ENCODE results near the gene NAA80.

The NAA80 gene

DNA sequence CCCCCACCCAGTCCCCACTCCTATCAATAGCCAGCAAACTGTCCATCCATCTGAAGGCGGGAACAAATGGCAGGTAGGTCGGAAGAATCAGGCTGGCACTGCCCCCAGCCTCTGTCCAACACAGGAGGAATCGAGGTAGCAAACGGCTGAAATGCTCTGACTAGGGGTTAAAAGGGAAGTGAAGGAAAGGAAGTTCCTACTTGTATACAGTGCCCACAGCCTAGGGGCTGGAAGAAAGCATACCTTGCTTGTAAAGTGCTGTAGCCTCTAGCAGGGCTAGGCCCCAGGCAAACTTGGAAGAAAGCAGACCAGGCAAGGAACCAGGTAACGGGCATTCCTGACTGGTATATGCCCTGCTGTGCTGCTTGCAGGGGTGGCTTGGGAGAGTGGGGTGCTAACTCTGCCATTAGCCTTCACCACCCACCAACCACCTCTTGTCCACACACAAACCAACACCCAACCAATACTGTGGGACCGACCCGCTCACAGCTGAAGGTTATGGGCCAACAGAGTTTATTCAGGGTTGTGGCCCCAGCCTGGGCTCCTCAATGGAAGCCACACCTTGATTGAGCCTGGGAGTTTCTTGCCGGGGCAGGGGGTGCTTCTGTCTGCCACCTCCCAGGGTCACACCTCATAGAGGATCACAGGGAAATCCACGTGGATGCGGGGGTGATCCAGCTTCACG lies 26.4 kb upstream of the NAA80 start:
- H3K9ac ChIP-seq = no peak overlapping the region
- TF ChIP-seq, protein P1, sequence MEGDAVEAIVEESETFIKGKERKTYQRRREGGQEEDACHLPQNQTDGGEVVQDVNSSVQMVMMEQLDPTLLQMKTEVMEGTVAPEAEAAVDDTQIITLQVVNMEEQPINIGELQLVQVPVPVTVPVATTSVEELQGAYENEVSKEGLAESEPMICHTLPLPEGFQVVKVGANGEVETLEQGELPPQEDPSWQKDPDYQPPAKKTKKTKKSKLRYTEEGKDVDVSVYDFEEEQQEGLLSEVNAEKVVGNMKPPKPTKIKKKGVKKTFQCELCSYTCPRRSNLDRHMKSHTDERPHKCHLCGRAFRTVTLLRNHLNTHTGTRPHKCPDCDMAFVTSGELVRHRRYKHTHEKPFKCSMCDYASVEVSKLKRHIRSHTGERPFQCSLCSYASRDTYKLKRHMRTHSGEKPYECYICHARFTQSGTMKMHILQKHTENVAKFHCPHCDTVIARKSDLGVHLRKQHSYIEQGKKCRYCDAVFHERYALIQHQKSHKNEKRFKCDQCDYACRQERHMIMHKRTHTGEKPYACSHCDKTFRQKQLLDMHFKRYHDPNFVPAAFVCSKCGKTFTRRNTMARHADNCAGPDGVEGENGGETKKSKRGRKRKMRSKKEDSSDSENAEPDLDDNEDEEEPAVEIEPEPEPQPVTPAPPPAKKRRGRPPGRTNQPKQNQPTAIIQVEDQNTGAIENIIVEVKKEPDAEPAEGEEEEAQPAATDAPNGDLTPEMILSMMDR (IDR thresholded peaks at IDR 0.05) = no peak

DNA sequence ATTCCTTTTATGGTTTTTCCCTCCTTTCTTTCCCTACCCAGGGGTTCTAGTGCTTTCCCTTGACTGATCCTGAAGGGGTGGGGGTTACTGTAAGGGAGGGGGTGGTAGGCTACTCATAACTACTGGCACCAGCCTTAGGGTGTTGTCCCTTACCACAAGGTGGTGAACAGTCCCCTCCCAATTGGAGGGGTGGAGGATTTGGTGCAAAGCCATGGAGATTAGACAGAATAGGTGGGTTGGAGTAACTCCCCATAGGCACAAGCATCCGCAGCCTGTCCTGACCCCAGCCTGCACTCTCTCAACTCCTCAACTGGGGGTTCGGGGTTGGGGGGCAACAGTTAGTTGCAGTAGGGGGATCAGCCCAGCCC lies 25.9 kb upstream of the NAA80 start:
- Histone ChIP-seq H3K27me3 (ENCODE audit: control insufficient read depth, insufficient read depth, low read length) (no peaks in the 10 kb centered on the region), H2AFZ (no peak overlapping the region), H3K4me1 (peaks cover 26% of the 10 kb centered on the region), H3K36me3 (ENCODE audit: control insufficient read depth, insufficient read depth, low read length) (no peaks in the 10 kb centered on the region), H3K4me2 (ENCODE audit: low read length) (no peak overlapping the region), H3K27ac (no peak overlapping the region), H3K9me3 (ENCODE audit: control insufficient read depth, low read length) (no peaks in the 10 kb centered on the region), H3K4me3 (ENCODE audit: low read depth, low read length) (no peak overlapping the region), H3K9ac (no peak overlapping the region), H3K79me2 (peaks cover 12% of the 10 kb centered on the region)
- TF ChIP-seq, protein P1 (IDR thresholded peaks at IDR 0.05) = no peak

More for the DNA sequence above, 26.4 kb upstream of the NAA80 start:
- H3K4me3 ChIP-seq (ENCODE audit: low read depth, low read length) = no peak overlapping the region
- peaks cover 12% of the 10 kb centered on the region for H3K79me2 ChIP-seq
- no peak overlapping the region for H2AFZ ChIP-seq
- no peaks in the 10 kb centered on the region for H3K27me3 ChIP-seq (ENCODE audit: control insufficient read depth, insufficient read depth, low read length)
- no peak overlapping the region for H3K4me2 ChIP-seq (ENCODE audit: low read length)
- H3K27ac ChIP-seq = no peak overlapping the region
- no peaks in the 10 kb centered on the region for H3K9me3 ChIP-seq (ENCODE audit: control insufficient read depth, low read length)
- H3K4me1 ChIP-seq = peaks cover 21% of the 10 kb centered on the region
- no peaks in the 10 kb centered on the region for H3K36me3 ChIP-seq (ENCODE audit: control insufficient read depth, insufficient read depth, low read length)

DNA sequence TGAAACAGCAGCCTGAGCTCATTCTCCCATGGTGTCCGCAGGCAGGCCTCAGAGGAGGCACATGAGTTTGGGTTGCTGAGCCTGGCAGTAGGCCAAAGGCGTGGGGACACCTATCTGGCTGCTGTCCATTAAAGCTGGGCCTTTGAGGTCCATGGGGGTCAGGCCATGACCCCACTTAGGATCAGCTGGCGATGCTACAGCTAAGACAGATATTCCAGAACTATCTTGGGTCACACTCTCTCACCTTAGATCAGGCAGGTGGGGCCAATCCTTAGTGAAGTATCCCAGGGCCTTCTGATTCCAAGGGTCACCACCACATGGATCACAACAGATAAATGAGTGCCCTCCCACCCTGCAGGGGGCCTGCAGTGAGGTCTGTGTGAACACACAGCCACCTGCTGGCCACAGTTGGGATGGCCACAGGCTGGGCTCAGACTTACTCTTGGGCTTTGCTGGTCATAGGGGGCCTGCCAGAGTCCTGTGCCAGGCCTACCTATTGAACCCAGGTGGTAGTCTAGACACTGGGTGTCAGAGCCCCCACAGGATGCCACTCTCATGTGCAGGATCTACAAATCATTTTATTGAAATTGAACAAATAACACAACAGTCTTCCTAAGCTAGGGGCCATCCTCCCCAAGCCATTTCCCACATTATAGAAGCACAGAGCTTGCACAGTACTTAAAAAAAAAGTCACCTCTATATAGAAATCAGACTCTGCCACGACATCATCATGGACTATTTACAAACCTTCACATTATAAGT lies 25.3 kb upstream of the NAA80 start:
- H3K27ac ChIP-seq = peak overlapping the region; percentile 88

DNA sequence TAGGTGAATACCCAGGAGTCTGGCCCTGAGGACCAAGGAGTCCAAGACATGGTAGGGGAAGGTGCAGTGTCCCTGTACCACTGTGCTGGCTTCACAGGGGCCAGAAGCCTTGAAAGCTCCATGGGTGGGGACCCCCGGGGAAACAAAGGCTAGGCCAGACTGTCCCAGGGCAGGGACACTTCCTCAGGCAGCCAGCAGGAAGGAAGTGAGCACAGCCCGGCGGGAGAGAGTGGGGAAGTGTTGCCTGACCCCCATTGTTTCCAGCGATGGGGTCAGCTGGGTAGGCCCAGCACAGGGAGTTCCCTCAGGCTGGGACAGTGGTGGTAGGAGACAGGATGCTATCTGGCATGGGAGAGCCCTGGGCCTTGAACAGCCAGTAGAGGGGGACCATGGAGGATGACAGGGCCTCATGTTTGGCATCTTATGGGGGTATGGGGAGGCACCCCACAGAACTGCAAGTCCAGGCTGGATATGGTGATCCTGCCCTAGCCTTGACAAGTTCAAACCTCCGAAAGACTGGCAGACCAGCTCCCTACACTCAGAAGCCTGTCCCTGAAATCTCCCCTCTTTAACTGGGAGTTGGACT lies 24.5 kb upstream of the NAA80 start:
- H3K4me3 ChIP-seq (ENCODE audit: low read depth, low read length) = no peak overlapping the region
- TF ChIP-seq, protein P1 (IDR thresholded peaks at IDR 0.05) = no peak
- H3K27ac ChIP-seq = peak overlapping the region; percentile 88
- H3K9ac ChIP-seq = no peak overlapping the region
- no peaks in the 10 kb centered on the region for H3K9me3 ChIP-seq (ENCODE audit: control insufficient read depth, low read length)
- H3K79me2 ChIP-seq = peaks cover 20% of the 10 kb centered on the region
- H3K27me3 ChIP-seq (ENCODE audit: control insufficient read depth, insufficient read depth, low read length) = no peaks in the 10 kb centered on the region
- H2AFZ ChIP-seq = no peak overlapping the region
- H3K4me2 ChIP-seq (ENCODE audit: low read length) = peak overlapping the region; percentile 17
- H3K36me3 ChIP-seq (ENCODE audit: control insufficient read depth, insufficient read depth, low read length) = no peaks in the 10 kb centered on the region
- H3K4me1 ChIP-seq = peaks cover 33% of the 10 kb centered on the region

More for the DNA sequence above, 25.3 kb upstream of the NAA80 start:
- Histone ChIP-seq H3K27me3 (ENCODE audit: control insufficient read depth, insufficient read depth, low read length) (no peaks in the 10 kb centered on the region), H2AFZ (no peak overlapping the region), H3K9me3 (ENCODE audit: control insufficient read depth, low read length) (no peaks in the 10 kb centered on the region), H3K4me1 (peaks cover 26% of the 10 kb centered on the region), H3K79me2 (peaks cover 12% of the 10 kb centered on the region), H3K9ac (no peak overlapping the region), H3K36me3 (ENCODE audit: control insufficient read depth, insufficient read depth, low read length) (no peaks in the 10 kb centered on the region), H3K4me2 (ENCODE audit: low read length) (peak overlapping the region; percentile 17), H3K4me3 (ENCODE audit: low read depth, low read length) (no peak overlapping the region)
- TF ChIP-seq, protein P1 (IDR thresholded peaks at IDR 0.05) = peak; percentile 89

All from parathyroid adenoma (tissue), 2 donors.